ENCODE results near the gene ABHD8.
A peak's percentile ranks its signal among the peaks of the same experiment; 100 is the strongest.
"Not testable (repeated sequence)": the region's sequence is repeated elsewhere in the genome, so short reads cannot be mapped to it uniquely, and the experiment has no call there.

Gene ABHD8

DNA sequence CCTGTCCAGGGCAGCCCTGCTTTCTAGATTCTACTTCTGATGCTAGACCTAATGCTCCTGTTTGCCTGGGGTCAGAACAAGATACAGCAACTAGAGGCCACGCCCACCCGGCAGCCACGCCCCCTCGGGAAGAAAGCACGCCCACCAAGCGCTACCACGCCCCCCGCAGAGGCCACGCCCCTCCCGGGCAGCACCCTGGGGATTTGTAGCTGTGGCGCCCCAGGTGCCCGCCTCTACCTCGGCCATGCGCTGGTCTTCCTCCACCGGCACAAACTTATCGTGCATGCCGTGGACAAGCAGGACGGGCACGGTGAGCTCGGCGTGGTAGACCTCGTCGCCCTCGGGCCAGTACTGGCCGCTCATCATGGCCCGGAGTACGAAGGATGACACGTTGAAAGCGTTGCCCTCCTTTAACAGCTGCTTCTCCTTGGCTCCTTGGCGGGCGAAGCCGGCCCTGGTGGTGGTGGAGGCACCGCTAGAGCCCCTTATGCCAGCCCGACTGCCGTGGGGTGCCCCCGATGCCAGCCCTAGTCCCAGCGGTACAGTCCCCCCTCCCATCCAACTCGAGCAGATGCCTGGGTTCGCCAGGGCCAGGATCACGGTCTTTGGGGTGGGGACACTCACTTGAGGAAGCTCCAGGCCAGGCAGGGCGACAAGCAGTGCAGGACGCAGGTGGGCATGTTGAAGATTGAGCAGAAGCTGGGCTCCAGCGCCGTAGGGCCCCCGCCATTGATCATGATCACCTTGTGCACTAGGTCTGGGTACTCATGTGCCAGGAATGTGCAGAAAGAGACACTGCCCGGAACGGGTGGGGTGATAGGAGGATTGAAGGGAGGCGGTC, 9.0 kb downstream of the ABHD8 start:
- DNase-seq: peak; percentile 14

DNA sequence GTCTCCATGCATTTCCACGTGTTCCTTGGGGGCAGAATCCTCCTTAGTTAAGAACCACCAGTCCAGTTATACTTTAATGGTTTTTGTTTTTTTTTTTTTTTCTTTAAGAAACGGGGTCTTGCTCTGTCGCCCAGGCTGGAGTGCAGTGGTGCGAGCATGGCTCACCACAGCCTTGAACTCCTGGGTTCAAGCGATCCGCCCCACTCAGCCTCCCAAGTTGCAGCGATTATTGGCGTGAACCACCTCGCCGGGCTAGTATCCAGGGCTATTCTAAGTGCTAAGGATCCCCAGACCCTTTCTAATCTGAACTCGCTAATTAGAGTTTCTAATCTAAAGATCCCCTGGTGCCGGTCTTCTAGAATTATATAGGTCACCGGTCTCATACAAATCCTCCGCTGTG, 9.6 kb downstream of the ABHD8 start:
- no peak for DNase-seq

DNA sequence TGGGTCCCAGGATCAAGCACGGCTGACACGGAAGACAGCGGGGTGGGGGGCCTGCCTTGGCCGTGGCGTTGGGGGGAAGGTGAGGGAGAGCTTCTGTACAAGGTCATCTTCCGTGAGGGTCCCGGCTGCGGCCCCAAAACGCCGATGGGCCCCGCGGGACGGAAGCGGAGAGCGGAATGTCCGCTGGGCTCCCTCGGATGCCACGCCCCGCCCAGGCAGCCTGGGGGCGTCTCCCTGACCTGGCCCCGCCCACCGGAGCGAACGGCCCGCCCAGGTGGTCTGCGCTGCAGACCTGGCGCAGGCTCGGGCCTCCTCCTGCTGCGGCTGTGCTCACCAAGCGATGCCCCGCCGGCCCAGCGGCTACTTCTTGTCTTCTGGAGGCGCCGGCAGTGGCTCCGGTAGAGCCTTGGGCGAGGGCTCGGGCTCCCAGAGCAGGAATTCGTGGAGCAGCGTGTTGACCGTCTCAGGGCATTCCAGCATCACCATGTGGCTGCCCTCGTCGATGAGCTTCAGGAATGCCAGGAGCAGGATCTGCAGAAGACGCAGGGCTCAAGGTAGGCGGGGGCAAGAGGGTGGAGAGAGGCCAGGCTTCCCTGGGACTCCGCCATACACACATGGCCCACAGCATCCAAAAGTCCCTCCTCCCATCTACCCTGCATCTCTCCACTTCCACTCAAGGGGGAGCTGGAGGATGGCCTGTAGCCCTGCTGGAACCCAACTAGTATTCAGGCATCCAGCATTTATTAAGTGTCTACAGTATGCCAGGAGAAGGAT, 10.7 kb downstream of the ABHD8 start:
- peak; percentile 92 for DNase-seq

DNA sequence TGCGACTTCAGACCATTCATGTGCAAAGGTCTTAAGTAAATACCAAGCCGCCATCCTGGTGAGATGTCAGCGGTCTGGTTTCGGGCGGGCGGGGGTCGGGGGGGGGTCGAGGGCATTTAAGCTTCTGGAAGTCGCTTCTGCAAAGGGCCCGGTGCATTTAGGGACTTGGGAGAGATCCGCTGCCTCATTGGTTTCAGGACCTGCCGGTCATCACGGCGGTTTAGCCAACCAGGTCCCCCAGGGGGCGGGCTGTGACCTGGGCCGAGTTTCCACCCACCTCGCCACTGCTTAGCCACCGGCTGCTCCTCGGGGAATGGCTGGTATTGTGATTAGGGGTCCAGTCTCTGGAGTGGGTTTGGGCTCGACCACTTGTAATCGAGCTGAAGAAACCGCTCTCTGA, 13.7 kb downstream of the ABHD8 start:
- peak; percentile 74 for DNase-seq

DNA sequence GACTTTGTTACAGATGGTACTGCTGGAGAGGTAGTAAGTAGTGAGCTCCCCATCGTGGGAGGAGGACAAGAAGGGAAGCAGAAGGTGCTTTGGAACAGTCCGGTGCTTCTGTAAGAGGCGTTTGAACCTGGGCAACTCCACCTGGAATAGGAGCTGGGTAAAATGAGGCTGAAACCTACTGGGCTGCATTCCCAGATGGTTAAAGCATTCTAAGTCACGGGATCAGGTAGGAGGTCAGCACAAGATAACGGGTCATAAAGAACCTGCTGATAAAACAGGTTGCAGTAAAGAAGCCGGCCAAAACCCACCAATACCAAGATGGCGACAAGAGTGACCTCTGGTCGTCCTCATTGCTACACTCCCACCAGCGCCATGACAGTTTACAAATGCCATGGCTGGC, 16.5 kb downstream of the ABHD8 start:
- no peak for DNase-seq

DNA sequence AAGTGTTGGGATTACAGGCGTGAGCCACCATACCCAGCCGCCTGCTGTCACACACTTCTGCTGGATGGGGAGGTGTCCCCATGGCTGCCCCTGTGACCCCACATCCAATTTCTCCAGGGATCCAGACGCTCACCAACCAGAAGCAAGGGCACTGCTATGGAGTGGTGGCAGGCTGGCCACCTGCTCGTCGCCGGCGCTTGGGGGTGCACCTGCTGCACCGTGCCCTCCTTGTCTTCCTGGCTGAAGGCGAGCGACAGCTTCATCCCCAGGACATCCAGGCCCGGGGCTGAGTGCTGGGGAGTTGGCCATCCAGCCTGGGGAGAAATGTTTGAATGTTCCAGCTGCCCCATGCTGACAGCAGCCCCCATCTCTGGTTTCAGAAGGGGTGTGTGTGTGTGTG, 17.0 kb downstream of the ABHD8 start:
- DNase-seq: no peak

DNA sequence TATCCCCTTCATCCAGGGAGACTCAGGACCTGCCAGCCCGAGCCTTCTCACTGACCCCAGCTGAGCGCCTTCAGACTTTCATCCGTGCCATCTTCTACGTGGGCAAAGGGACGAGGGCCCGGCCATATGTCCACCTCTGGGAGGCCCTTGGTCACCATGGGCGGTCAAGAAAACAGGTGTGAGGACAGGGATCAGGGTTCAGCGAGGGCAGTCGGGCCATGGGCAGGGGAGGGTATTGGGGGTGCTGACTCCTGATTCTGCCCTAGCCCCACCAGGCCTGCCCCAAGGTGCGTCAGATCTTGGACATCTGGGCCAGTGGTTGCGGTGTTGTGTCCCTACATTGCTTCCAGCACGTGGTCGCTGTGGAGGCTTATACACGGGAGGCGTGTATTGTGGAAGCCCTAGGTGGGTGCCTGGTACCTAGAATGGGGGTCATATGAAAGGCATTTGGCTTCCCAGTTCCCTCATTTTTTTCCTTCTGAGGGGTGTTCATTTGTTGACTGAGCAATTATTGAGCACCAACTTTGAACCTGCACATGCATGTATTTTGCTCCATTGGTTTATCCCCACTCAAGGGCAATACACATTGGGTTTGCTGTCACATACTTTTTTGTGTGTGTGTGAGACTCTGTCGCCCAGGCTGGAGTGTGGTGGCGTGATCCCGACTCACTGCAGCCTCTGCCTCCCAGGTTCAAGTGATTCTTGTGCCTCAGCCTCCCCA, 17.6 kb downstream of the ABHD8 start:
- no peak for DNase-seq

DNA sequence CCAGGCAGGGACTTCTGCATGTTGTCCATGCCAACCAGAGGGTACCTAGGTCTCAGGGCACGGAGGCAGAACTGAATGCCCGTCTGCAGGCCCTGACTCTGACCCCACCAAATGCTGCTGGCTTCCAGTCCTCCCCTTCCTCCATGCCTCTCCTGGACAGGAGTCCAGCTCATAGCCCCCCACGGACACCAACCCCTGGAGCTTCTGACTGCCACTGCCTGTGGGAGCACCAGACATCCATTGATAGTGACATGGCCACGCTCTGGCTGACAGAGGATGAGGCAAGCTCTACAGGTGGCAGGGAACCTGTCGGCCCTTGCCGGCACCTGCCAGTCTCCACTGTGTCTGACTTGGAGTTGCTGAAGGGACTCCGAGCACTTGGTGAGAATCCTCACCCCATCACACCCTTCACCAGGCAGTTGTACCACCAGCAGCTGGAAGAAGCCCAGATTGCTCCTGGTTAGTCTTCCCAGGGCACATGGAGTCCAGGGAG, 19.7 kb downstream of the ABHD8 start:
- DNase-seq: no peak

DNA sequence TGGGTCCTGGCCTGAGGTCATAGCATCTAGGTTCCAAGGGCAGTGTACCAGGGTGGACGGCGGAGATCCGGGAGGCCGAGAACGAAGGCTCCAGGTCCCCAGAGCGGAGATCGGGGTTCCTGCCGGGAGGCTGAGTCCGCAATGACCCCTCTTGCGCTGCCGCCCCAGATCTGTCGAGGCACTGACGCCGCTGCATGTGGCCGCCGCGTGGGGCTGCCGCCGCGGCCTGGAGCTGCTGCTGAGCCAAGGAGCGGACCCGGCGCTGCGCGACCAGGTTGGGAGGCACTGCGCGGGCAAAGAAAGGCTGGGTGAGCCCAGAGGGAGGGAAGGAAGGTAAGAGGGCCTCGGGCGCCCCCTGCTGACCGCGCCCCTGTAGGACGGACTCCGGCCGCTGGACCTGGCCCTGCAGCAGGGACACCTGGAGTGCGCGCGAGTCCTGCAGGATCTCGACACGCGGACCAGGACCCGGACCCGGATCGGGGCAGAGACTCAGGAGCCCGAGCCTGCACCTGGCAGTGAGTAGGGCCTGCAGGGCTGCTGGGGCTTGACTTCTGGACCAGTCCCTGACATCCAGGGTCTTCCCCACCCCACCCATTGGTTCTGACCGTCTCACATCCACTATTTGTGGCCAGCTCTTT, 20.6 kb downstream of the ABHD8 start:
- peak; percentile 94 for DNase-seq

DNA sequence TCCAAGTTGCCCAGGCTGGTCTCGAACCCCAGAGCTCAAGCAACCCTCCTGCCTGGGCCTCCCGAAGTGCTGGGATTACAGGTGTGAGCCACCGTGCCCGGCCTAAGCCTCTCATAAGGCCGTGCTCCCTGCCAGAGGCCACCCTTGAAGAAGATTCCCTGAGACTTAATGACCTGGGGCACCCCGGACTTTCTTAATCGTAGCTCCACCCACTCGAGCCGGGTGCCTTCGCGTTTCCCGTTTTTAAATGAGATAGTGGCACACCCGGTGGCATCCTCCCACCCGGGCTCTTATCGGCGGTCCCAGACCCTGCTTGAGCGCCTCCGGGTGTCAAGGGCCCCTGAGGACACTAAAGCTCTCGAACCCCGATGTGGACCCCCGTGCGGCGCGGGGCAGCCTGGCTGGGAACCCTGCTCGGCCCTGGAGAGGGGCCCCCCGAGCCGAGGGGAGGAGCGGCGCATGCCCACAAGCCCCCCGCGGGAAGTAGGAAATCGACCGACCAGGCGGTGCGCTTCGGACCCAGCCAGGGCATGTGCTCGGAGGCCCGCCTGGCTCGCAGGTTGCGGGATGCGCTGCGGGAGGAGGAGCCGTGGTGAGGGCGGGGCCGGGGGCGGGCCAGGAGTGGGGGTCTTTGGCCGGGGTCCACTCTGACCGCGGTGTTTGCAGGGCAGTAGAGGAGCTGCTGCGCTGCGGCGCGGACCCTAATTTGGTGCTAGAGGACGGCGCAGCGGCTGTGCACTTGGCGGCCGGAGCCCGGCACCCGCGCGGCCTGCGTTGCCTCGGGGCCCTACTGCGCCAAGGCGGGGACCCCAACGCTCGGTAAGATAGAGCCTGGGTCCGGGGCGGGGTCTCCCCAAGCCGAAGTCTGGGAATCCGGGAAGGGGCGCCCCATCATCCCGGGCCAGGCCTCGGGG, 21.6 kb downstream of the ABHD8 start, which contains the start of gene ANKLE1:
TSS of gene ANKLE1 (plus strand) at position 511 of the 914 bp plus-strand sequence. CDS start at position 531, 20 bp downstream.
- peak; percentile 78 for DNase-seq

DNA sequence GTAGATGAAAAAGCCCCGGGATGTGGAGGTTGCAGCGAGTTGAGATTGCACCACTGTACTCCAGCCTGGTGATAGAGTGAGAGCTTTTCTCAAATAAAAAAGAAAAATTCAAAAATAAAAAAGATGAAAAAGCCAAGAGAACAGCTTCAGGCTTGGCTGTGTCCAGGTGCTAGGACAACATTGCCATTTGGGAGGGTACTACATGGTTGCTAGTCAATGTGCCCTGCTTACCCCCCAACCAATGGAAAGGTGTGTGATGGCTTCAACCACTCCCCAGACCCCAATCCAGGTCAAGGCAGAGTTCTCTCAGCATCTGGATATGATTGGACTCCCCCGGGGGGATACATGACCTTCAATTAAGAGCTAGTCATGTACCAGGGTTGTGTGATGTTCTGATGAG, 23.8 kb downstream of the ABHD8 start:
- DNase-seq: no peak

DNA sequence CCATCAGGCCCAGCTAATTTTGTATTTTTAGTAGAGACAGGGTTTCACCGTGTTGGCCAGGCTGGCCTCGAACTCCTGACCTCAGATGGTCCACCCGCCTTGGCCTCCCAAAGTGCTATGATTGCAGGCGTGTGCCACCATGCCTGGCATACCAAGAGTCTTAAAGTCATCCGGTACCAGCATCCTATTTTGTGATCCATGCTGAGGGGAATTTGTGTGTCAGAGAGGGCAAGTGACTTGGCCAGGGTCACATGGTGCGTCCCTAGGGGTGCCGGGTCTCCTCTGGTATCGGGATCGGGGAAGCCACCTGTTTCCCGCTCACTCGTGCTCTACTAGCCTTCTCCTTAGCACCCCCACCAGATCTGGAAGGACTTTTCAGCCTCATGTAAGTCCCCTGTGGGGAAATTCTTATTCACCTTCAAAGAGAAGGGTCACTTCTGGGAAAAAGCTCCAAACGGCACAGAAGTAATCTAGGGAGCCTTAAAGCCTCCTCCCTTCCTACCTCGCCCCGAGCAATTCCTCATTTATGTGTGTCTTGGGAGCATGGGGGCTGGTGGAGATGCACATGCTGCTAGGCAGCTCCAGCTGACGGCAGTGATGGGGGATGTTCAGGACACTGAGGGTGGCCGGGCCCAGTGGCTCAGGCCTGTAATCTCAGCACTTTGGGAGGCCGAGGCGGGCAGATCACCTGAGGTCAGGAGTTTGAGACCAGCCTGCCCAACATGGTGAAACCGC, 27.6 kb downstream of the ABHD8 start:
- DNase-seq: no peak

DNA sequence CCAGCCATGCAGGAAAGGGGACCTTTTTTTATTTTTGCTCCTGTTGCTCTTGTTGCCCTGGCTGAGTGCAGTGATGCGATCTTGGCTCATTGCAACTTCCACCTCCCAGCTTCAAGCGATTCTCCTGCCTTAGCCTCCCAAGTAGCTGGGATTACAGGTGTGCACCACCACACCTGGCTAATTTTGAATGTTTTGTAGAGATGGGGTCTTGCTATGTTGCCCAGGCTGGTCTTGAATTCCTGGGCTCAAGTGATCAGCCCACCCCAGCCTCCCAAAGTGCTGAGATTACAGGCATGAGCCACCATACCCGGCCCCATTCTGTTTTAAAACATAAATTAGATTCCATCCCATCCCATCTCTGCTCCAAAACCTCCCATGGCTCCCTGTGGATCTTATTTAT, 28.3 kb downstream of the ABHD8 start:
- not testable (repeated sequence) for DNase-seq

DNA sequence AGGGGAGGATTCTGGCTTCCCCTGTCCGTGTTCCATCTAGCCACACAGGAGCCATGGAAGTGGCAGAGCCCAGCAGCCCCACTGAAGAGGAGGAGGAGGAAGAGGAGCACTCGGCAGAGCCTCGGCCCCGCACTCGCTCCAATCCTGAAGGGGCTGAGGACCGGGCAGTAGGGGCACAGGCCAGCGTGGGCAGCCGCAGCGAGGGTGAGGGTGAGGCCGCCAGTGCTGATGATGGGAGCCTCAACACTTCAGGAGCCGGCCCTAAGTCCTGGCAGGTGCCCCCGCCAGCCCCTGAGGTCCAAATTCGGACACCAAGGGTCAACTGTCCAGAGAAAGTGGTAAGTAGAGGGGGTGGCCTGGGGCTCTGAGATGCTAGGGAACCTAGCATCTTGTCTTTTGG, 34.5 kb downstream of the ABHD8 start:
- DNase-seq: no peak

DNA sequence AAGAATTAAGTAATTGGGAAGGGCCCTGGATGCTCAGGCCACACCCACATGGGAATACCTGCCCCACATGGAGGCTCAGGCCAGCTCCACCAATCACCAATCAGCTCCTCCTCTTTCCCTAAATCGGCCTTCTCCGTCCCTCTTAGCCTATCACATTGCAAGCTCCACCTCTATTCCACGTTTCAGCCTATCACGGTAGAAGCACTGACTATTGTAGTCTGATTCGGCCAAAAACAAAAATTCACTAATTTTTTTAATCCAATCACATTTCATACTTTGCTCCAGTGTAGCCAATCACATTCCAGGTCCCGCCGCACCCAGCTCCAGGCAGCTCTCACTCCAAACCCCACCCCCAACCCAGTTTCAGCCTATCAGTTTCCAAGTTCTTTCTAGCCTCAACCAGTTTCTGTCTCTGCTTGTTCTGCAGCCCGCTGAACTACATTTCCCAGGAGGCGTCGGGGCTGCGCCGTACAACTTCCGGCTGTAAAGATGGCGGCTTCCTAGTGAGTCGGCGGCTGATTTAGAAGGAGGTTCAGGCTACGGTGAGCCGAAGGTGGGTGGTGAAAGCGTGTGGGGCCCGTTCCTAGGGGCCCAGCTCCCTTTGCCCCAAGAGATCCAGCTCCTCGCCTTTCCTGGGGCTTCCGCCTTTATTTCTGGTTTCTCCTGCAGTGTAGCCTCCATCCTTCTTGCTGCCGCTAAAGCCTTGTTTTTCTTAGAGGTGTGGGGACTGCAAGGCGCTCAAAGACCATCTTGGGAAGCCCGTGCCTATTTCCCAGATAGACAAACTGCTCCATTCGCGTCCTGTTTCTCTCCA, 36.0 kb downstream of the ABHD8 start, which contains the start of gene BABAM1:
TSS of gene BABAM1 (plus strand) at position 469 of the 814 bp plus-strand sequence. CDS start 1,364 bp downstream, outside the sequence.
- DNase-seq: peak; percentile 98

DNA sequence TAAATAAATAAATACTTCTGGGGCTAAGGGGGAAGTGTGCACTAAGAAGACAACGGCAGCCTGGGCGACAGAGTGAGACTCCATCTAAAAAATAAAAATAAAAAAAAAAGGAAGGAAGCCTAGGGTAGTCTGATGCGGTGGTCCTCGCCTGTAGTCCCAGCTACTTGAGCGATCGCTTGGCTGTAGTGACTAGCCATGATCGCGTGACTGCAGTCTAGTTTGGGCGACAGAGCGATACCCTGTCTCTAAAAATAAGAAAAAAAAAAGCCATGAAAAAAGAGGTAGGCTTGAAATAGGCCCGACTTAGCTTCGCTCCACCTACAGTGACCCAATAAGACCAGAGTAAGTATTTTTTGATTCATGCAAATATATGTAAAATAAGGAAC, 36.6 kb downstream of the ABHD8 start:
- no peak for DNase-seq

DNA sequence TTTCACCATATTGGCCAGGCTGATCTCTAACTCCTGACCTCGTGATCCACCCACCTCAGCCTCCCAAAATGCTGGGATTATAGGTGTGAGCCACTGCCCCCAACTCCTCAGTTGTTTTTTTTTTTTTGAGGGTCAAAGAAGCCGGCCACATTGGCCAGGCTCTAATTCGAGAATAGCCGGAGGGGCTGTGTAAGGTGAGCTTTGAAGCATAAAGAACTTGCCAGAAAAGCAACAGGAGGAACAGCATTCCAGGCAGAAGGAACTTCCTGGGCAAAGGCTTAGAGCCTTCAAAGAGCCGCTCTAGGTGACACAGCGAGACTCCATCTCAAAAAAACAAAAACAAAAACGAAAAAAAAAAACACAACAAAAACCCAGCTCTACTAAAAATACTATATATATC, 37.2 kb downstream of the ABHD8 start:
- no peak for DNase-seq

DNA sequence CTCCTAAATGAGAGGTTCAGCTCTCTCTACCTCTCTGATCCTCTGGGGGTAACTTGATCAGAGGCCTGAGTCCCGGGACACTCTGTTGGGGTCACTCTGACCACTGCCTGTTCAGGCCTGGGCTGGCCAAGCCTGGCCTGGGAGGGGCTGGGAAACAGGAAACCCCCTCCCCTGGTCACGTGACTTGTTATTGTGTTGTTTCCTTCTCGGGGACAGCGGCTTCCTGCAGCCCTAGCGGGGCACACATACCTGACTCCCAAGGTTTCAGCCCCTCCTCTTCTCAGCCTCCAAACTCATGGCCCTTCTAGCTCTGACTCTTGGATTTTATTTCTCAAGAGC, 38.6 kb downstream of the ABHD8 start, which contains the start of gene USHBP1:
TSS of gene USHBP1 (minus strand) at position 105 of the 339 bp plus-strand sequence. CDS start 446 bp downstream, outside the sequence.
- DNase-seq: no peak

DNA sequence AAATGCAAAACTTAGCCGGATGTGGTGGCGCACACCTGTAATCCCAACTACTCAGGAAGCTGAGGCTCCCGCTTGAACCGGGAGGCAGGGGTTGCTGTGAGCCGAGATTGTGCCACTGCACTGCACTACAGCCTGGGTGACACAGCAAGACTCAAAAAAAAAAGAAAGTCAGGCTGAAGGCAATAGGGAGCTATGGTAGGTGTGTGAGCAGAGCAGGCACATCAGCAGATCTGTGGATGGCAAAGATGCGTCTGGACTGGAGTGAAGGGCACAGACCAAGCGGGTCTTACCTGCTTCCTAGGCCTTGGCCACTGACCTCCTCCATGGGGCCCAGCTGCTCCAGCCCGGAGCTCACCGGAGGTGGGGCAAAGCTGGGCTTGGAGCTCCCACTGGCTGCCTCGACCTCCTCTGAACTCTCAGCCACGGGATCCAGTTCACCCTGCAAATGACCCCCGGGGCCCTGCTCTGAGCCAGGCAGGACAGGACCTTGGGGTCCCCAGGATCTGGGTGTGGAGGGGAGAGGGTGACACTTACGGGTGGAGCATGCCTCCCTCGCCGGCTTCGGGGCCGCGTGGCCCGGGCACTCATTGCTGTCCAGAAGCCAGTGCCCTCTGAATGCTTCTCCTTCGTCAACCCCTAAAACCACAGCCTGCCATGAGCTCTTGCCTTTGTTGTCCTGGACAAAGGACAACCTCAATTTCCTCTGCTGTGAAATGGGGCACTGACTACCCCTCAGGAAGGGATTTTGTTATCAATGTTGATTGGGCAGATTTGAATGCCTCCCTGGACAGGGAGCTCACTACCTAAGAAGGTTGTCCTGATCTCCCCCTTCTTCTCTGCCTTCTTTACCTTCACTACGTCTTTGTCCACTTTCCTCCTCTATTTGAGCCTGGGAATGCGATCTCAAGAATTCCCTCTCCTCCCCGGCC, 39.2 kb downstream of the ABHD8 start:
- no peak for DNase-seq
